ENCODE measurements around the gene IWS1. TPM values are rescaled to one million over a fixed set of nuclear protein-coding genes. Genes with fewer than 3 reads are reported as not detected.

IWS1 gene
- total and polyA plus RNA-seq, 4 donors, result 20.3 to 64.5 (median 32.6) TPM

GRCh38 chr2:127537644-127538043, 11.4 kb upstream of the IWS1 start:
- no peaks in the 10 kb centered on the region for H3K36me3 ChIP-seq (ENCODE audit: control insufficient read depth in 4 of 4, insufficient read depth in 4 of 4, low read length in 4 of 4)
- WGBS, 2 donors, result 92 to 93% methylated on average over 5 of the region's 5 CpGs
- no peak for ATAC-seq (ENCODE audit: insufficient read depth, low FRiP score)
- no peak for TF ChIP-seq CTCF (IDR thresholded peaks at IDR 0.05; ENCODE audit: control extremely low read depth, extremely low read depth)
- H3K9me3 ChIP-seq (ENCODE audit: control insufficient read depth in 4 of 4, insufficient read depth in 3 of 4, low read length in 3 of 4), result peaks cover 0 to 3% (median 0%) of the 10 kb centered on the region in 4 donors
- no peak overlapping the region for H3K9ac ChIP-seq (ENCODE audit: insufficient read depth in 1 of 2, low read length in 2 of 2)
- H3K27me3 ChIP-seq (ENCODE audit: control insufficient read depth in 3 of 3, insufficient read depth in 3 of 3, low read length in 2 of 3), result peaks cover 0 to 2% (median 0%) of the 10 kb centered on the region in 3 donors
- H3K4me1 ChIP-seq (ENCODE audit: control insufficient read depth in 5 of 5, insufficient read depth in 5 of 5, low read length in 5 of 5), result no peaks in the 10 kb centered on the region
- DNase-seq, result no peak
- H3K4me3 ChIP-seq, result no peak overlapping the region
- H3K27ac ChIP-seq (ENCODE audit: low read depth in 1 of 2, low read length in 1 of 2), result no peak overlapping the region

GRCh38 chr2:127536707-127537541, 10.6 kb upstream of the IWS1 start:
- no peak overlapping the region for H3K27ac ChIP-seq (ENCODE audit: low read depth in 1 of 2, low read length in 1 of 2)
- H3K9me3 ChIP-seq (ENCODE audit: control insufficient read depth in 4 of 4, insufficient read depth in 3 of 4, low read length in 3 of 4), result peaks cover 0 to 3% (median 0%) of the 10 kb centered on the region in 4 donors
- DNase-seq (no peak), ATAC-seq (ENCODE audit: insufficient read depth, low FRiP score) (no peak)
- 82 to 86% methylated on average over 7 of the region's 7 CpGs for WGBS, 2 donors
- TF ChIP-seq CTCF (IDR thresholded peaks at IDR 0.05; ENCODE audit: control extremely low read depth, extremely low read depth), result no peak
- no peaks in the 10 kb centered on the region for H3K4me1 ChIP-seq (ENCODE audit: control insufficient read depth in 5 of 5, insufficient read depth in 5 of 5, low read length in 5 of 5)
- no peaks in the 10 kb centered on the region for H3K36me3 ChIP-seq (ENCODE audit: control insufficient read depth in 4 of 4, insufficient read depth in 4 of 4, low read length in 4 of 4)
- no peak overlapping the region for H3K9ac ChIP-seq (ENCODE audit: insufficient read depth in 1 of 2, low read length in 2 of 2)
- H3K27me3 ChIP-seq (ENCODE audit: control insufficient read depth in 3 of 3, insufficient read depth in 3 of 3, low read length in 2 of 3), result peaks cover 0 to 2% (median 0%) of the 10 kb centered on the region in 3 donors
- no peak overlapping the region for H3K4me3 ChIP-seq

- Histone ChIP-seq H3K9me3 (ENCODE audit: control insufficient read depth in 4 of 4, insufficient read depth in 3 of 4, low read length in 3 of 4) (peaks cover 0 to 3% (median 0%) of the 10 kb centered on the region in 4 donors), H3K36me3 (ENCODE audit: control insufficient read depth in 4 of 4, insufficient read depth in 4 of 4, low read length in 4 of 4) (no peaks in the 10 kb centered on the region), H3K4me1 (ENCODE audit: control insufficient read depth in 5 of 5, insufficient read depth in 5 of 5, low read length in 5 of 5) (no peaks in the 10 kb centered on the region), H3K27me3 (ENCODE audit: control insufficient read depth in 3 of 3, insufficient read depth in 3 of 3, low read length in 2 of 3) (peaks cover 0 to 2% (median 0%) of the 10 kb centered on the region in 3 donors), H3K27ac (ENCODE audit: low read depth in 1 of 2, low read length in 1 of 2) (no peak overlapping the region), H3K4me3 (no peak overlapping the region), H3K9ac (ENCODE audit: insufficient read depth in 1 of 2, low read length in 2 of 2) (no peak overlapping the region)
- no peak for TF ChIP-seq CTCF (IDR thresholded peaks at IDR 0.05; ENCODE audit: control extremely low read depth, extremely low read depth)
- no peak for ATAC-seq (ENCODE audit: insufficient read depth, low FRiP score)
- no peak for DNase-seq
- 82 to 93% methylated on average over 6 of the region's 6 CpGs for WGBS, 2 donors
These were observed 9.6 kb upstream of the IWS1 start for GRCh38 chr2:127535918-127536317.

Measured in lung (tissue), 12 donors.